ENCODE measurements around the gene ETV6. TPM values are rescaled to one million over a fixed set of nuclear protein-coding genes. Genes with fewer than 3 reads are reported as not detected.

The ETV6 gene
- total RNA-seq, 1 donor from 2014 or later: 117 TPM

GRCh38 chr12:11693601-11694000 lies 44.1 kb downstream of the ETV6 start:
- H3K4me1 Mint-ChIP-seq (ENCODE audit: low read depth): peaks cover 66% of the 10 kb centered on the region
- no peaks in the 10 kb centered on the region for H3K9me3 Mint-ChIP-seq
- H3K36me3 Mint-ChIP-seq (ENCODE audit: low read depth): peaks cover 48% of the 10 kb centered on the region
- no peak overlapping the region for H3K4me3 Mint-ChIP-seq
- no peak for DNase-seq (ENCODE audit: low spot score)
- no peaks in the 10 kb centered on the region for H3K27me3 Mint-ChIP-seq (ENCODE audit: insufficient read depth)
- H3K27ac Mint-ChIP-seq: no peak overlapping the region
- intact Hi-C loops (cut with micrococcal nuclease): no loop called here

DNA sequence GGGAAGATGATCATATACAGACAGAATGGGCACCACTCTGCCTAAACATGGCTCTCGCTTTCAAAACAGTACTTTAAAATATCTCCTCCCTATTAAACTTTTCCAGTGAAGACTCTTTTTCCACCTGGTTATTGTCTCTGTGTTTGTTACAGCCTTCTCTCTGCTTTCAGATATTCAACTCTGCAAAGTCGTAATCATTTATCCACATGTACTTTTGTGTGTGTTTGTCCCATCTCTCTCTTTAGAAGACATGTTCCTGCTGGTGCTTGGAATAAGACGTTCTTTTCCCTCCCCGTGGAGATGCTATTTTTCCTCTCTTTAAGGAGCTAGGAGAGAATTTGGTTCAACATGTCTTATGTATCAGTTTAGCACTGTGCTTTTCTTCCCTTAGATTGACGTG lies 45.1 kb downstream of the ETV6 start:
- peaks cover 48% of the 10 kb centered on the region for H3K36me3 Mint-ChIP-seq (ENCODE audit: low read depth)
- H3K27me3 Mint-ChIP-seq (ENCODE audit: insufficient read depth): no peaks in the 10 kb centered on the region
- H3K27ac Mint-ChIP-seq: no peak overlapping the region
- DNase-seq (ENCODE audit: low spot score): no peak
- no peaks in the 10 kb centered on the region for H3K9me3 Mint-ChIP-seq
- intact Hi-C loops (cut with micrococcal nuclease): no loop called here
- no peak overlapping the region for H3K4me3 Mint-ChIP-seq
- peaks cover 68% of the 10 kb centered on the region for H3K4me1 Mint-ChIP-seq (ENCODE audit: low read depth)

GRCh38 chr12:11695321-11695720 lies 45.8 kb downstream of the ETV6 start:
- peaks cover 68% of the 10 kb centered on the region for H3K4me1 Mint-ChIP-seq (ENCODE audit: low read depth)
- no peak overlapping the region for H3K27ac Mint-ChIP-seq
- H3K9me3 Mint-ChIP-seq: no peaks in the 10 kb centered on the region
- no peaks in the 10 kb centered on the region for H3K27me3 Mint-ChIP-seq (ENCODE audit: insufficient read depth)
- no peak overlapping the region for H3K4me3 Mint-ChIP-seq
- peaks cover 45% of the 10 kb centered on the region for H3K36me3 Mint-ChIP-seq (ENCODE audit: low read depth)
- DNase-seq (ENCODE audit: low spot score): no peak
- intact Hi-C loops (cut with micrococcal nuclease): no loop called here

DNA sequence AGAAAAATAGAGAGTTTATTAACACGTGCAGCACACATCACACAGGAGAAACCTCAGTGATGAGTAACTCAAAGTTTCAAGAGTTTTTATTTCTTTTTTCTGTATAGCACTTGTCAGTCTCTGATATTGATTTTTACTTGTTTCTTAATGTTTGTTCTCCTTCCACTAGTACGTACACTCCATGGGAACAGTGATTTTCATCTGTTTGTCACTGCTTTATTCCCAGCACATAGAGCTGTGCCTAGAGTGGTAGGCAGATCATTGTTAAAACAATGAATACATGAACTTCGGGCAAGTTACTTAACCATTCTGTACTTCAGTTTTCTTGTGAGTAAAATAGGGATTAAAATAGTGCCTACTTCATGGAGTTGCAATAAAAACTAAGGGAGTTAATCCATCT lies 46.6 kb downstream of the ETV6 start:
- H3K4me3 Mint-ChIP-seq: no peak overlapping the region
- no peaks in the 10 kb centered on the region for H3K27me3 Mint-ChIP-seq (ENCODE audit: insufficient read depth)
- no peak for DNase-seq (ENCODE audit: low spot score)
- no peak overlapping the region for H3K27ac Mint-ChIP-seq
- H3K4me1 Mint-ChIP-seq (ENCODE audit: low read depth): peaks cover 70% of the 10 kb centered on the region
- H3K36me3 Mint-ChIP-seq (ENCODE audit: low read depth): peaks cover 42% of the 10 kb centered on the region
- intact Hi-C loops (cut with micrococcal nuclease): no loop called here
- H3K9me3 Mint-ChIP-seq: no peaks in the 10 kb centered on the region

- H3K36me3 Mint-ChIP-seq (ENCODE audit: low read depth): peaks cover 46% of the 10 kb centered on the region
- H3K27me3 Mint-ChIP-seq (ENCODE audit: insufficient read depth): no peaks in the 10 kb centered on the region
- no peaks in the 10 kb centered on the region for H3K9me3 Mint-ChIP-seq
- H3K27ac Mint-ChIP-seq: no peak overlapping the region
- no peak overlapping the region for H3K4me3 Mint-ChIP-seq
- DNase-seq (ENCODE audit: low spot score): no peak
- intact Hi-C loops (cut with micrococcal nuclease): no loop called here
- H3K4me1 Mint-ChIP-seq (ENCODE audit: low read depth): peaks cover 70% of the 10 kb centered on the region
These were observed 47.7 kb downstream of the ETV6 start for GRCh38 chr12:11697131-11697530.

GRCh38 chr12:11697670-11698387 lies 48.4 kb downstream of the ETV6 start:
- H3K36me3 Mint-ChIP-seq (ENCODE audit: low read depth): peaks cover 44% of the 10 kb centered on the region
- no peak overlapping the region for H3K4me3 Mint-ChIP-seq
- intact Hi-C loops (cut with micrococcal nuclease): no loop called here
- no peaks in the 10 kb centered on the region for H3K27me3 Mint-ChIP-seq (ENCODE audit: insufficient read depth)
- peaks cover 71% of the 10 kb centered on the region for H3K4me1 Mint-ChIP-seq (ENCODE audit: low read depth)
- no peak overlapping the region for H3K27ac Mint-ChIP-seq
- H3K9me3 Mint-ChIP-seq: no peaks in the 10 kb centered on the region
- DNase-seq (ENCODE audit: low spot score): no peak

GRCh38 chr12:11698729-11699128 lies 49.3 kb downstream of the ETV6 start:
- Mint-ChIP-seq H3K36me3 (ENCODE audit: low read depth) (peaks cover 43% of the 10 kb centered on the region), H3K9me3 (no peaks in the 10 kb centered on the region), H3K27me3 (ENCODE audit: insufficient read depth) (no peaks in the 10 kb centered on the region), H3K4me3 (no peak overlapping the region), H3K27ac (no peak overlapping the region), H3K4me1 (ENCODE audit: low read depth) (peaks cover 70% of the 10 kb centered on the region)
- intact Hi-C loops (cut with micrococcal nuclease): no loop called here
- no peak for DNase-seq (ENCODE audit: low spot score)

DNA sequence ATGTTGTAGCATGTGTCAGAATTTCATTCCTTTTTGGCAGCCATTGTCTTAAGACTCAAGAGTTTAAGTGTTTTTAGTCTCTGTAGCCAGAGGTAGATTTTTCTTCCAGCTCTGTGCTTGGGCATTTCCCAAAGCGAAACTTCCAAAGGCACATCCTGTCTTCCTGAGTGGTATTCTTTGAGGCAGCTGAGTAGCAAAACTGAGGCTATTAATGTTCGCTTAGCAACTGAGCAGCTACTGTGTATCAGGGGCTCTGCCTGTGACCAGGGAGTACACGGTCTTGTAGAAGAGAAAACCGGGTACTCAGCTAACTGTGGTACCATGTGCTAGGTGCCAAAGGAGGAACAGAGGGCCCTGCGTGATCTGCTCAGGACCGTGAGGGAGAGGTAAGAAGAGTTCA lies 52.0 kb downstream of the ETV6 start:
- Mint-ChIP-seq H3K27ac (peak overlapping the region; percentile 63), H3K27me3 (ENCODE audit: insufficient read depth) (no peaks in the 10 kb centered on the region), H3K4me1 (ENCODE audit: low read depth) (peaks cover 63% of the 10 kb centered on the region), H3K36me3 (ENCODE audit: low read depth) (peaks cover 44% of the 10 kb centered on the region), H3K9me3 (no peaks in the 10 kb centered on the region), H3K4me3 (no peak overlapping the region)
- DNase-seq (ENCODE audit: low spot score): no peak
- intact Hi-C loops (cut with micrococcal nuclease): loop anchor here (5.0 kb wide), 1 partner anchor 134 kb away; no protein-coding TSS in a partner anchor

DNA sequence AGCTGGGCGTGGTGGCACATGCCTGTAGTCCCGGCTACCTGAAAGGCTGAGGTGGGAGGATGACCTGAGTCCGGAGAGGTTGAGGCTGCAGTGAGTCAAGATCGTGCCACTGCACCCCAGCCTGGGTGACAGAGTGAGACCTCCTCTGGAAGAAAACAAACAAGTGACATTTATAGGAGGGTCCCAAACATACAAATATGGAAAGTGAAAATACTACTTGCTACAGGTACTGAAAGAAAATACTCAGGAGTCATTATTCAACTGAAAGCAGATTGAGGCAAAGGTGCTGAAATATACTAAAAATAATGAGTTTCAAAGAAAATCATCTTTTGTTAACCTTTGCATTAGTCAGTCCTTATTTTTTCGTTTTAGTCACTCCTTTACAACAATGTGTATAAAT lies 53.5 kb downstream of the ETV6 start:
- Mint-ChIP-seq H3K27ac (peak overlapping the region; percentile 78), H3K9me3 (no peaks in the 10 kb centered on the region), H3K4me1 (ENCODE audit: low read depth) (peaks cover 60% of the 10 kb centered on the region), H3K36me3 (ENCODE audit: low read depth) (peaks cover 40% of the 10 kb centered on the region), H3K4me3 (peak overlapping the region; percentile 8), H3K27me3 (ENCODE audit: insufficient read depth) (no peaks in the 10 kb centered on the region)
- intact Hi-C loops (cut with micrococcal nuclease): loop anchor here (1.0 to 5.0 kb wide), 6 partner anchors 10 to 199 kb away; no protein-coding TSS in a partner anchor
- no peak for DNase-seq (ENCODE audit: low spot score)

- Mint-ChIP-seq H3K36me3 (ENCODE audit: low read depth) (peaks cover 37% of the 10 kb centered on the region), H3K27me3 (ENCODE audit: insufficient read depth) (no peaks in the 10 kb centered on the region), H3K4me1 (ENCODE audit: low read depth) (peaks cover 60% of the 10 kb centered on the region), H3K9me3 (no peaks in the 10 kb centered on the region), H3K4me3 (no peak overlapping the region), H3K27ac (peak overlapping the region; percentile 78)
- no peak for DNase-seq (ENCODE audit: low spot score)
- intact Hi-C loops (cut with micrococcal nuclease): loop anchor here (1.0 to 5.0 kb wide), 6 partner anchors 10 to 199 kb away; no protein-coding TSS in a partner anchor
These were observed 53.9 kb downstream of the ETV6 start for GRCh38 chr12:11703378-11703777.

- H3K4me1 Mint-ChIP-seq (ENCODE audit: low read depth): peaks cover 62% of the 10 kb centered on the region
- H3K4me3 Mint-ChIP-seq: no peak overlapping the region
- DNase-seq (ENCODE audit: low spot score): no peak
- intact Hi-C loops (cut with micrococcal nuclease): loop anchor here (5.0 kb wide), 1 partner anchor 137 kb away; no protein-coding TSS in a partner anchor
- no peaks in the 10 kb centered on the region for H3K27me3 Mint-ChIP-seq (ENCODE audit: insufficient read depth)
- H3K36me3 Mint-ChIP-seq (ENCODE audit: low read depth): peaks cover 40% of the 10 kb centered on the region
- no peaks in the 10 kb centered on the region for H3K9me3 Mint-ChIP-seq
- no peak overlapping the region for H3K27ac Mint-ChIP-seq
These were observed 54.6 kb downstream of the ETV6 start for GRCh38 chr12:11704089-11704488.

DNA sequence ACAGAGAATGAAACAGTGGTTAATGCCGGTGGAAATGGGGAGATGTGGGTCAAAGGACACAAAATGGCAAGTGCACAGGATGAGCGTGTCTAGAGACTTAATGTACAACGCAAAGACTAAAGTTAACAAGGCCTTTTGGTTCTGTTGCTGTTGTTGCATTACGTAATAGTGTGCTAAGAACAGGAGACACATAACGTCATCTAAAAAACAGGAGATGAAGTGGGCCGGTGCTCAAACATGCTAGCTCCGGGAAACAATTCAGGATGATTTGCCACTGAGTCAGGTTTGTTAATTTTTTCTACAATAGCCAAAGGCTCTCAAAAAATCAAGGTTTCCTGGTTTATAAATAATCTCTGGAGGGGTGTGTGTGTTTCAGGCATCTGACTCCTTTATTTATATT lies 55.5 kb downstream of the ETV6 start:
- intact Hi-C loops (cut with micrococcal nuclease): no loop called here
- H3K4me1 Mint-ChIP-seq (ENCODE audit: low read depth): peaks cover 57% of the 10 kb centered on the region
- H3K4me3 Mint-ChIP-seq: no peak overlapping the region
- DNase-seq (ENCODE audit: low spot score): no peak
- H3K36me3 Mint-ChIP-seq (ENCODE audit: low read depth): peaks cover 41% of the 10 kb centered on the region
- no peaks in the 10 kb centered on the region for H3K27me3 Mint-ChIP-seq (ENCODE audit: insufficient read depth)
- no peak overlapping the region for H3K27ac Mint-ChIP-seq
- no peaks in the 10 kb centered on the region for H3K9me3 Mint-ChIP-seq

GRCh38 chr12:11706509-11707379 lies 57.3 kb downstream of the ETV6 start:
- no peak overlapping the region for H3K27ac Mint-ChIP-seq
- H3K27me3 Mint-ChIP-seq (ENCODE audit: insufficient read depth): no peaks in the 10 kb centered on the region
- no peaks in the 10 kb centered on the region for H3K9me3 Mint-ChIP-seq
- peaks cover 58% of the 10 kb centered on the region for H3K4me1 Mint-ChIP-seq (ENCODE audit: low read depth)
- intact Hi-C loops (cut with micrococcal nuclease): no loop called here
- H3K36me3 Mint-ChIP-seq (ENCODE audit: low read depth): peaks cover 42% of the 10 kb centered on the region
- no peak overlapping the region for H3K4me3 Mint-ChIP-seq
- DNase-seq (ENCODE audit: low spot score): no peak

All from activated T-helper 1 cell treated with anti-CD3 and anti-CD28 coated beads, Interleukin-12 subunit alpha, Interleukin-12 subunit beta, Interleukin-2, Interleukin-4 antibody, amounts not matched to agents 30 ng/mL and 10 ng/mL and 1 ng/mL, durations not matched to agents 14 hours and 24 hours and 36 hours (primary cell).